ENCODE results near the gene CBX8. TPM values are rescaled to one million over a fixed set of nuclear protein-coding genes. Genes with fewer than 3 reads are reported as not detected.
A peak's percentile ranks its signal among the peaks of the same experiment; 100 is the strongest.

CBX8 gene
- total and polyA plus RNA-seq, 2 of the 13 experiments (the other 11 are each of a cell fraction or from before 2014, with no cell fraction given) = 0.34 to 12.6 TPM

DNA sequence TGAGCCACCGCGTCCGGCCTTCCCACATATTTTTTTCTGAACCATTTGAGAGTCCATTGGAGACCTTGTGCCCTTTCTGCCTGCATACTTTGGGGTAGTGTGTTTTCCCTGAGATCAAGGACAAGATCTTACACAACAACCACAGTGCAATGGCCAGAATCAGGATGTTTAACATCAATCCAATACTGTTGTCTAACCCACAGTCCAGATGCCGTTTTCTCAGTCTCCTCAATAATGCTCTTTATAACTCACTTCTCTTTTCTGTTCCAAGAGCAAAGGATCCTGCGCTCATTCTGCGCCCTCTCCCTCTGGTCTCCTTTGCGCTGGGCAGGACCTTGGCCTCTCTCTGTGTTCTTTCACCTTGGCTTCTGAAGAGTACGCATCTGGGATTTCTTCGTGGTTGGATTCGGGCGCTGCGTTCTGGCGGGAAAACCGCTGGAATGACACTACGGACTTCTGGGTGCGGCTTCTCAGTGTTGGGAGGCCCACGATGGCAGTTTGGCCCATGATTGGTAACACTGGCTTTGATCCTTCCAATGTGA is 25.8 kb upstream of the CBX8 start (continued):
- TF ChIP-seq, protein P1, sequence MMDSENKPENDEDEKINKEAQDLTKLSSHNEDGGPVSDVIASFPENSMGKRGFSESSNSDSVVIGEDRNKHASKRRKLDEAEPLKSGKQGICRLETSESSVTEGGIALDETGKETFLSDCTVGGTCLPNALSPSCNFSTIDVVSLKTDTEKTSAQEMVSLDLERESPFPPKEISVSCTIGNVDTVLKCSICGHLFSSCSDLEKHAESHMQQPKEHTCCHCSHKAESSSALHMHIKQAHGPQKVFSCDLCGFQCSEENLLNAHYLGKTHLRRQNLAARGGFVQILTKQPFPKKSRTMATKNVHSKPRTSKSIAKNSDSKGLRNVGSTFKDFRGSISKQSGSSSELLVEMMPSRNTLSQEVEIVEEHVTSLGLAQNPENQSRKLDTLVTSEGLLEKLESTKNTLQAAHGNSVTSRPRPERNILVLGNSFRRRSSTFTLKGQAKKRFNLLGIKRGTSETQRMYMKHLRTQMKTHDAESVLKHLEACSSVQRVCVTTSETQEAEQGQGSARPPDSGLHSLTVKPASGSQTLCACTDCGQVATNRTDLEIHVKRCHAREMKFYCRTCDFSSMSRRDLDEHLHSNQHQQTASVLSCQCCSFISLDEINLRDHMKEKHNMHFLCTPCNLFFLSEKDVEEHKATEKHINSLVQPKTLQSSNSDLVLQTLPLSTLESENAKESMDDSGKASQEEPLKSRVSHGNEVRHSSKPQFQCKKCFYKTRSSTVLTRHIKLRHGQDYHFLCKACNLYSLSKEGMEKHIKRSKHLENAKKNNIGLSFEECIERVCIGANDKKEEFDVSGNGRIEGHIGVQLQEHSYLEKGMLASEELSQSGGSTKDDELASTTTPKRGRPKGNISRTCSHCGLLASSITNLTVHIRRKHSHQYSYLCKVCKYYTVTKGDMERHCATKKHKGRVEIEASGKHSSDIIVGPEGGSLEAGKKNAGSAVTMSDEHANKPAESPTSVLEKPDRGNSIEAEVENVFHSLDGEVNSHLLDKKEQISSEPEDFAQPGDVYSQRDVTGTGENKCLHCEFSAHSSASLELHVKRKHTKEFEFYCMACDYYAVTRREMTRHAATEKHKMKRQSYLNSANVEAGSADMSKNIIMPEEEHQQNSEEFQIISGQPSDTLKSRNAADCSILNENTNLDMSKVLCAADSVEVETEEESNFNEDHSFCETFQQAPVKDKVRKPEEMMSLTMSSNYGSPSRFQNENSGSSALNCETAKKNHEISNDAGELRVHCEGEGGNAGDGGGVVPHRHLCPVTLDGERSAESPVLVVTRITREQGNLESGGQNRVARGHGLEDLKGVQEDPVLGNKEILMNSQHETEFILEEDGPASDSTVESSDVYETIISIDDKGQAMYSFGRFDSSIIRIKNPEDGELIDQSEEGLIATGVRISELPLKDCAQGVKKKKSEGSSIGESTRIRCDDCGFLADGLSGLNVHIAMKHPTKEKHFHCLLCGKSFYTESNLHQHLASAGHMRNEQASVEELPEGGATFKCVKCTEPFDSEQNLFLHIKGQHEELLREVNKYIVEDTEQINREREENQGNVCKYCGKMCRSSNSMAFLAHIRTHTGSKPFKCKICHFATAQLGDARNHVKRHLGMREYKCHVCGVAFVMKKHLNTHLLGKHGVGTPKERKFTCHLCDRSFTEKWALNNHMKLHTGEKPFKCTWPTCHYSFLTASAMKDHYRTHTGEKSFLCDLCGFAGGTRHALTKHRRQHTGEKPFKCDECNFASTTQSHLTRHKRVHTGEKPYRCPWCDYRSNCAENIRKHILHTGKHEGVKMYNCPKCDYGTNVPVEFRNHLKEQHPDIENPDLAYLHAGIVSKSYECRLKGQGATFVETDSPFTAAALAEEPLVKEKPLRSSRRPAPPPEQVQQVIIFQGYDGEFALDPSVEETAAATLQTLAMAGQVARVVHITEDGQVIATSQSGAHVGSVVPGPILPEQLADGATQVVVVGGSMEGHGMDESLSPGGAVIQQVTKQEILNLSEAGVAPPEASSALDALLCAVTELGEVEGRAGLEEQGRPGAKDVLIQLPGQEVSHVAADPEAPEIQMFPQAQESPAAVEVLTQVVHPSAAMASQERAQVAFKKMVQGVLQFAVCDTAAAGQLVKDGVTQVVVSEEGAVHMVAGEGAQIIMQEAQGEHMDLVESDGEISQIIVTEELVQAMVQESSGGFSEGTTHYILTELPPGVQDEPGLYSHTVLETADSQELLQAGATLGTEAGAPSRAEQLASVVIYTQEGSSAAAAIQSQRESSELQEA (CRISPR knock-in tag; IDR thresholded peaks at IDR 0.05; ENCODE audit: not compliant biosample characterization) = no peak
- TF ChIP-seq ZFP37 (CRISPR knock-in tag; IDR thresholded peaks at IDR 0.05; ENCODE audit: borderline replicate concordance) (0 out of 2 replicates have a peak, but pooled peaks have one; percentile 42), NONO (IDR thresholded peaks at IDR 0.05) (no peak), NONO (CRISPR knock-in tag; conservative IDR thresholded peaks at IDR 0.05) (peak; percentile 80), ZKSCAN1 (IDR thresholded peaks at IDR 0.05; ENCODE audit: low read length) (no peak), AGO2 (optimal IDR thresholded peaks at IDR 0.05; ENCODE audit: low read depth, low read length) (no peak), CAMTA2 (CRISPR knock-in tag; IDR thresholded peaks at IDR 0.05; ENCODE audit: borderline replicate concordance) (no peak), ZC3H13 (CRISPR knock-in tag; IDR thresholded peaks at IDR 0.05) (no peak), SUZ12 (IDR thresholded peaks at IDR 0.05; ENCODE audit: low read depth, low read length) (no peak), ZNF274 (CRISPR knock-in tag; IDR thresholded peaks at IDR 0.05) (no peak), TOPORS (CRISPR knock-in tag; IDR thresholded peaks at IDR 0.05) (no peak), CENPBD1 (CRISPR knock-in tag; IDR thresholded peaks at IDR 0.05; ENCODE audit: borderline replicate concordance, low read depth) (no peak), ZNF563 (CRISPR knock-in tag; IDR thresholded peaks at IDR 0.05) (peak; percentile 62; the same call in 1 of the 2 replicates), POLR2AphosphoS5 (IDR thresholded peaks at IDR 0.05; ENCODE audit: low read depth, low read length) (no peak), ZNF569 (CRISPR knock-in tag; IDR thresholded peaks at IDR 0.05; ENCODE audit: borderline replicate concordance) (no peak), DNMT1 (CRISPR knock-in tag; IDR thresholded peaks at IDR 0.05) (0 out of 2 replicates have a peak, but pooled peaks have one; percentile 27), ZNF83 (CRISPR knock-in tag; IDR thresholded peaks at IDR 0.05; ENCODE audit: borderline replicate concordance) (no peak), ZNF431 (CRISPR knock-in tag; IDR thresholded peaks at IDR 0.05; ENCODE audit: borderline replicate concordance, low read depth) (no peak; the same call in 1 of the 2 replicates), ZSCAN29 (CRISPR knock-in tag; conservative IDR thresholded peaks at IDR 0.05) (peak; percentile 97), ZNF496 (CRISPR knock-in tag; IDR thresholded peaks at IDR 0.05; ENCODE audit: insufficient replicate concordance) (no peak), ATAD3A (CRISPR knock-in tag; IDR thresholded peaks at IDR 0.05) (no peak)
- TF ChIP-seq, protein P2, sequence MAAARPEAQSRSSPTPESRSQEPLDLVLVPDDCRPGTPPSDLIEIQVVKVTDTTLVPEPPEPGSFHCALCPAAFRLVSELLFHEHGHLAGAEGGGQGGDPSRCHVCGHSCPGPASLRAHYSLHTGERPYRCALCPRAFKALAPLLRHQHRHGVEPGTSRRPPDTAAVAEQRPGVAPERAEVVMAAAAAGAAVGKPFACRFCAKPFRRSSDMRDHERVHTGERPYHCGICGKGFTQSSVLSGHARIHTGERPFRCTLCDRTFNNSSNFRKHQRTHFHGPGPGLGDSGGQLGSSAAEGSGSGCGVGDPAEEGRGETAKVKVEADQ (CRISPR knock-in tag; IDR thresholded peaks at IDR 0.05; ENCODE audit: borderline replicate concordance) = peak; percentile 32; the same call in 1 of the 2 replicates

Data from HepG2 (cell line).